Spinal cord (tissue), 10 donors: ENCODE data around the gene GTF2A2. TPM values are rescaled to one million over a fixed set of nuclear protein-coding genes. Genes with fewer than 3 reads are reported as not detected.
"Not testable (repeated sequence)": the region's sequence is repeated elsewhere in the genome, so short reads cannot be mapped to it uniquely, and the experiment has no call there.

Experiments
- DNase-seq, 6 donors: peaks; one replicate each; pipeline versions ENCODE4 v3.0.0 to v3.0.0-alpha.2; 2013 to 2015; ENCODE audit warnings: low spot score in 6 of 6, low read depth in 4 of 6
- H3K27ac ChIP-seq: one replicate; pipeline ENCODE4 v1.5.1; 2013; ENCODE audit warnings: low read depth, low read length, control low read depth
- H3K27me3 ChIP-seq: one replicate; pipeline ENCODE4 v1.6.1; 2013; ENCODE audit warnings: low read length; ENCODE audit not compliant: control insufficient read depth, insufficient read depth
- H3K36me3 ChIP-seq: one replicate; pipeline ENCODE4 v1.6.1; 2013; ENCODE audit warnings: low read length; ENCODE audit not compliant: control insufficient read depth, insufficient read depth
- H3K4me1 ChIP-seq: one replicate; pipeline ENCODE4 v1.6.1; 2013; ENCODE audit warnings: low read length; ENCODE audit not compliant: control insufficient read depth, insufficient read depth
- H3K4me3 ChIP-seq: one replicate; pipeline ENCODE4 v1.5.1; 2013; ENCODE audit warnings: low read depth, low read length, control low read depth
- H3K9me3 ChIP-seq: one replicate; pipeline ENCODE4 v1.6.1; 2013; ENCODE audit warnings: low read length; ENCODE audit not compliant: control insufficient read depth, insufficient read depth
- WGBS: methylation state at CpG from one replicate; pipeline ENCODE4 v1.1.5; 2013; ENCODE audit warnings: missing lambda C conversion rate; ENCODE audit not compliant: insufficient coverage; 5-methylcytosine and 5-hydroxymethylcytosine counted together
- polyA plus RNA-seq, 2 donors: library from polyadenylated mRNA; unstranded; fragments of 120-200 nt; gene quantifications; one replicate each; pipeline ENCODE4 v1.2.1, GENCODE V29; 2013; ENCODE audit not compliant: insufficient read length in 2 of 2
- total RNA-seq, 2 donors: library from RNA; depleted of rRNA in 1 of 2; stranded (reverse); fragments of 120-200 nt in 1 of 2; fragments of >200 nt in 1 of 2; gene quantifications; one replicate each; pipeline versions ENCODE4 v1.2.3 to v1.2.4, GENCODE V29; 2013 to 2014
- donor health status: healthy.

GTF2A2 gene
- total and polyA plus RNA-seq, 4 donors, result 53.9 to 182 (median 123) TPM

DNA sequence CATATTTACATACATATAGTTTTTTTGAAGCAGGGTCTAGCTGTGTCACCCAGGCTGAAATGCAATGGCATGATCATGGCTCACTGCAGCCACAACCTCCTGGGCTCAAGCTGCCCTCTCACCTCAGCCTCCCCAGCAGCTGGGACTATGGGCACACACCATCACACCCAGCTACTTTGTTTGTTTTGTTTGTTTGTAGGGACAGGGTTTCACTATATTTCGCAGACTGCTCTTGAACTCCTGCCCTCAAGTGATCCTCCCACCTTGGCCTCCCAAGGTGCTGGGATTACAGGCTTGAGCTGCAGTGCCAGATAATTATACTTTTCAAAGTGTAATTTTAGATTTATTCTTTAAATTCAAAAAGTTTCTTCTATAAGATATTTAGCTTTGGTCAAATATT, 10.2 kb downstream of the GTF2A2 start:
- Histone ChIP-seq H3K4me1 (no peaks in the 10 kb centered on the region), H3K27me3 (no peaks in the 10 kb centered on the region), H3K4me3 (no peak overlapping the region), H3K9me3 (no peaks in the 10 kb centered on the region), H3K27ac (no peak overlapping the region), H3K36me3 (peaks cover 13% of the 10 kb centered on the region)
- DNase-seq, result no peak
- WGBS, result no CpG with 5 or more reads among the region's 1 CpG

GRCh38 chr15:59646277-59646676, 11.0 kb downstream of the GTF2A2 start:
- no CpG with 5 or more reads among the region's 1 CpG for WGBS
- DNase-seq, result no peak

DNA sequence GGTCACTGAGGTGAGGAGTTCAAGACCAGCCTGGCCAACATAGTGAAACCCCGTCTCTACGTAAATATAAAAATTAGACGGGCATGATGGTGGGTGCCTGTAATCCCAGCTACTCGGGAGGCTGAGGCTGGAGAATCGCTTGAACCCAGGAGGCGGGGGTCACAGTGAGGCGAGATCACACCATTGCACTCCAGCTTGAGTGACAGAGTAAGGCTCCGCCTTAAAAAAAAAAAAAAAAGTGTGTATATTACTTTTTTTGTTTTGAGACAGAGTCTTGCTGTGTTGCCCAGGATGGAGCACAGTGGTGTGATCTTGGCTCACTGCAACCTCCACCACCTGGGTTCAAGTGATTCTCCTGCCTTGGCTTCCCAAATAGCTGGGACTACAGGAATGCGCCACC, 11.5 kb downstream of the GTF2A2 start:
- not testable (repeated sequence) for H3K9me3 ChIP-seq, H3K27ac ChIP-seq, H3K4me1 ChIP-seq, DNase-seq, H3K4me3 ChIP-seq, H3K36me3 ChIP-seq, H3K27me3 ChIP-seq
- 97% methylated on average over 8 of the region's 9 CpGs for WGBS

More at GRCh38 chr15:59646277-59646676, 11.0 kb downstream of the GTF2A2 start:
- H3K9me3 ChIP-seq, result no peaks in the 10 kb centered on the region
- H3K27ac ChIP-seq, result no peak overlapping the region
- H3K36me3 ChIP-seq, result peaks cover 12% of the 10 kb centered on the region
- no peak overlapping the region for H3K4me3 ChIP-seq
- no peaks in the 10 kb centered on the region for H3K27me3 ChIP-seq
- H3K4me1 ChIP-seq, result no peaks in the 10 kb centered on the region

GRCh38 chr15:59644756-59645155, 12.6 kb downstream of the GTF2A2 start:
- Histone ChIP-seq H3K27ac (no peak overlapping the region), H3K9me3 (no peaks in the 10 kb centered on the region), H3K4me3 (no peak overlapping the region), H3K27me3 (no peaks in the 10 kb centered on the region), H3K36me3 (peaks cover 10% of the 10 kb centered on the region), H3K4me1 (no peaks in the 10 kb centered on the region)
- DNase-seq, result no peak
- WGBS, result 89% methylated on average over 4 of the region's 4 CpGs

DNA sequence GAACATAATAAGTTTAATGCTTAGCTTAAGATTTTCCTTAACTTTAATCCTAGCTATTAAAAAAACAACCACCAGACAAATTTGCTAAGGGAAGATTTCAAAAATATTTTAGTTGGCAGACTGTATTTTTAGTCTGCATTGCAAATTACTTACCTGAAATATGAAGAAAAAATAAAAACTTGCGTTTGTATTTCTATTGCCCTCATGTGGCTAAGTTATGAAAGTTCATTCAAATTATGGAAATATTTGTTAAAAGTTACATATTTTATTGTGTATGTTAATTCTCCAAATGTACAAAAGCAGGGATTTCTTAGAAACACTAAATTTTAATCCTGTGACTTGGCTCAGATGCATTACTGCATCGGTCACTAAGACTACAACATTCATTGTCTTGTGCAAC, 15.0 kb downstream of the GTF2A2 start:
- H3K4me3 ChIP-seq, result no peak overlapping the region
- no CpG with 5 or more reads among the region's 2 CpGs for WGBS
- peaks cover 16% of the 10 kb centered on the region for H3K36me3 ChIP-seq
- H3K27ac ChIP-seq, result no peak overlapping the region
- H3K9me3 ChIP-seq, result no peaks in the 10 kb centered on the region
- no peaks in the 10 kb centered on the region for H3K4me1 ChIP-seq
- no peaks in the 10 kb centered on the region for H3K27me3 ChIP-seq
- no peak for DNase-seq

GRCh38 chr15:59637507-59637906, 19.8 kb downstream of the GTF2A2 start:
- H3K27ac ChIP-seq, H3K27me3 ChIP-seq, H3K4me3 ChIP-seq, H3K9me3 ChIP-seq, H3K36me3 ChIP-seq, H3K4me1 ChIP-seq: not testable (repeated sequence)
- DNase-seq, result peak in 1 of 6 donors; percentile 4
- no CpG with 5 or more reads among the region's 2 CpGs for WGBS

DNA sequence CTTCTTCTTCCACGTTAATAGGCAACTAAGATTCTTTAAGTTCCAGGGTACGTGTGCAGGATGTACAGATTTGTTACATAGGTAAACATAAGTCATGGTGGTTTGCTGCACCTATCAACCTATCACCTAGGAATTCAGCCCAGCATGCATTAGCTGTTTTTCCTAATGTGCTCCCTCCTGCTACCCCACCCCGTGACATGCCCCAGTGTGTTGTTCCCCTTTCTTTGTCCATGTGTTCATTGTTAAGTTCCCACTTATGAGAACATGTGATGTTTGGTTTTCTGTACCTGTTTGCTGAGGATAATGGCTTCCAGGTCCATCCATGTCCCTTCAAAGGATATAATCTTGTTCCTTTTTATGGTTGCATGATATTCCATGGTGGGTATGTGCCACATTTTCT, 21.1 kb downstream of the GTF2A2 start:
- H3K36me3 ChIP-seq, result peaks cover 7% of the 10 kb centered on the region
- H3K9me3 ChIP-seq, result no peaks in the 10 kb centered on the region
- DNase-seq, result no peak
- H3K4me1 ChIP-seq, result no peaks in the 10 kb centered on the region
- no peak overlapping the region for H3K27ac ChIP-seq
- H3K27me3 ChIP-seq, result no peaks in the 10 kb centered on the region
- no CpG with 5 or more reads among the region's 3 CpGs for WGBS
- H3K4me3 ChIP-seq, result no peak overlapping the region

DNA sequence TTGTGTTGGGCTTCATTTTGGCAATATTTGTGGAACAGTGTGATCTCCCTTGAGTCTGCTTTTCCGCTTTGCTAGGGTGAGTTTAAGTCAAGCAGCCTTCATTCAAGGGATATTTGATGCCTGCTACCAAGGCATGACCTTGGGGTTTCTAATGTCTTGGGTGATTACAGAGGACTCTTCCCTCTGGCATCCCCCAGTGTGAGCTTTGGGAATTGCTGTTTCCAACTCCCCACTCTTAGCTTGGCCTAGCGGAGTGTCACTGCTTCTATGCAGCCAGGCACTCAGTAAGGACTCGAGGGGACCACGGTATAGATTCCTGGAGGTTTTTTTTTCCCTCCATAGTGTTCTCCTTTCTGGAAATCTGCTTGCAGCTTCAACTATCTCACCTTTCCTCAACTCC, 24.6 kb downstream of the GTF2A2 start:
- Histone ChIP-seq H3K4me1 (no peaks in the 10 kb centered on the region), H3K9me3 (no peaks in the 10 kb centered on the region), H3K4me3 (no peak overlapping the region), H3K36me3 (no peaks in the 10 kb centered on the region), H3K27ac (no peak overlapping the region), H3K27me3 (no peaks in the 10 kb centered on the region)
- WGBS, result 64% methylated on average over 2 of the region's 4 CpGs
- no peak for DNase-seq

DNA sequence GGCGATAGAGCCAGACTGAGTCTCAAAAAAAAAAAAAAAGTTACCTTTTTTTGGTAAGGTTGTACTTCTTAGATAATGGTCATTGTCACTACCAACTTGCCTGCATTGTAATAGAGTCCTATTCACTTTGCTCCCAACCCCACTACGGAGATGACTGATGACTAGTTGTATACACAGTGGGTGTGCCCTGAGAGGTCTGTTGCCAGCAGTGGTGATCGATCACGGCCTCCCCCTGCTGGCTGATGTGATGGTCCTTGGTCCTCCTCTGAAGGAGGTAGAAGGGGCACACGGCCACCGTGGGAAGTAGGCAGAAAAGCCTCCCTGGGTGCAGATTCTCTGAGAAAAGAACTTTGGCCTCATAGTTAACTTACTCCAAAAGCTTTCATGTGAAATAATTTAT, 35.0 kb downstream of the GTF2A2 start:
- Histone ChIP-seq H3K27me3 (no peaks in the 10 kb centered on the region), H3K36me3 (no peaks in the 10 kb centered on the region), H3K4me1 (no peaks in the 10 kb centered on the region), H3K9me3 (no peaks in the 10 kb centered on the region), H3K4me3 (no peak overlapping the region), H3K27ac (no peak overlapping the region)
- WGBS, result no CpG with 5 or more reads among the region's 6 CpGs
- no peak for DNase-seq

- Histone ChIP-seq H3K36me3 (no peaks in the 10 kb centered on the region), H3K27me3 (no peaks in the 10 kb centered on the region), H3K9me3 (no peaks in the 10 kb centered on the region), H3K4me1 (no peaks in the 10 kb centered on the region), H3K27ac (no peak overlapping the region), H3K4me3 (no peak overlapping the region)
- DNase-seq, result no peak
- 89% methylated on average over 4 of the region's 4 CpGs for whole genome bisulfite sequencing
Measured at GRCh38 chr15:59618406-59618805, 38.9 kb downstream of the GTF2A2 start.
